GM12874 (cell line): ENCODE results near the gene CNOT4.

Source experiments
- CTCF ChIP-seq: IDR thresholded peaks from 2 replicates; pipeline ENCODE4 v1.5.1; 2011; ENCODE audit warnings: low read depth, mild to moderate bottlenecking, control low read depth, low read length, moderate library complexity; ENCODE audit not compliant: insufficient read depth

The CNOT4 gene

DNA sequence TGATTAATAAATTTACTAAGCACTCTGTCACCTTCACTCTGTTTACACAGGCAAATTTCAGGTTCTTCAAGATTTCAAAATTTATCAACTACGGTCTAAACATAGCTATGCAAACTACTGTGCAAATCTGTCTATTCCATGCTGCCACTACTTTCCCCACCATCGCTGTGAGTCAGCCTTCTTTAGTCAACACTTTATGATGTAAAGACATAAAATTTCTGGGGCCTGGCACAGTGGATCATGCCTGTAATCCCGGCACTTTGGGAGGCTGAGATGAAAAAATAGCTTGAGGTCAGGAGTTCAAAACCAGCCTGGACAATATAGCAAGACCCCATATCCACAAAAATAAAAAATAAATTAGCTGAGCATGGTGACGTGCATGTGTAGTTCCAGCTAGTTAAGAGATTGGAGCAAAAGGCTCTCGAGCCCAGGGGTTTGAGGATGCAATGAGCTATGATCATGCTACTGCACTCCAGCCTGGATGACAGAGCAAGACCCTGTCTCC, 42.6 kb downstream of the CNOT4 start:
- TF ChIP-seq CTCF, result no peak

DNA sequence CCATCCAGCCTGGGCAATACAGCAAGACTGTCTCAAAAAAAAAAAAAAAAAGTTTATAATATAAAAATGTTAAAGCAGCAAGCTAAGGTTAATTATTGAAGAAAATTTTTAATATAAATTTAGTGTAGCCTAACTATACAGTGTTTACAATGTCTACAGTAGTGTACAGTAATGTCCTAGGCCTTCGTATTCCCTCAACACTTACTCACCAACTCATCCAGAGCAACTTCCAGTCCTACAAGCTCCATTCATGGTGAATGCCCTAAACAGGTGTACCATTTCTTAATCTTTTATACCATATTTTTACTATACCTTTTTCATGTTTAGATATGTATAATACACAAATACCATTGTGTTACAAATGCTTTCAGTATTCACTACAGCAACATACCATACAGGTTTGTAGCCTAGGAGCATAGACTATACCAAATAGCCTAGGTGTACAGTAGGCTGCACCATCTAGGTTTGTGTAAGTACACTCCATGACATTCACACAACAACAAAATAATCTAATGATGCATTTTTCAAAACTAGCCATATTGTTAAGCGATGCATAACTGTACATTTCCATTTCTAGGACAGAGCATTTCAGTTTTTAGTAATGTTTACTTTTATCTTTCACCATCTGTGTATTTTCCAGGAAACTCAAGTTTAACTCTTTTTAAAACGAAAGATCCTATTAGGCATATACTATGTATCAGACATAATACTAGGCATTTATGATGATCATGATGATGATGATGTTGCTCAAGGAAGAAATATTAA, 43.3 kb downstream of the CNOT4 start:
- TF ChIP-seq CTCF, result no peak

DNA sequence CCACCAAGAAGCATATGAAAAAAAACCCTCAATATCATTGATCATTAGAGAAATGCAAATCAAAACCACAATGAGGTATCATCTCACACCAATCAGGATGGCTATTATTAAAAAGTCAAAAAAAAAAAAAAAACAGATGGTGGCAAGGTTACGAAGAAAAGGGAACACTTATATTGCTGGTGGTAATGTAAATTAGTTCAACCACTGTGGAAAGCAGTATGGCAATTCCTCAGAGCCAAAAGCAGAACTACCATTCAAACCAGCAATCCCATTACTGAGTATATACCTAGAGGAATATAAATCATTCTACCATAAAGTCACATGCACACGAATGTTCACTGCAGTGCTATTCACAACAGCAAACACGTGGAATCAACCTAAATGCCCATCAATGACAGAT, 46.0 kb downstream of the CNOT4 start:
- TF ChIP-seq CTCF, result no peak

GRCh38 chr7:135459951-135460567, 49.8 kb downstream of the CNOT4 start:
- TF ChIP-seq CTCF, result no peak

GRCh38 chr7:135459076-135459475, 50.8 kb downstream of the CNOT4 start:
- TF ChIP-seq CTCF, result no peak

DNA sequence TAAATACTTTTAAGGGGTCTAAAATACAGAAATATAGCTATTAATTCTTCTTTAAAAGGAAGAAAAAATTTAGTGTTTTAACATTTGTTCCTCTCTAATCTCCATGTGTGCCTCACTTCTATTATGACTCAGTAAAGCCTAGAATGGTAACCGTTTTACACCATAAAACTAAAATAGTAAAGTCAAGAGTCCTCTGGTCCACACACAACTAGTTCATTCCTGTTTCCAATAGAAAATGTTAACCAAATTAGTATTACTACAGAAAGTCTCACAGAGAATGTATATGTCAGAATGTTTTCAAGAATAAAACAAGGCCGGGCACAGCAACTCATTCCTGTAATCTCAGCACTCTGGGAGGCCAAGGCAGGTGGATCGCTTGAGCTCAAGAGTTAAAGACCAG, 55.8 kb downstream of the CNOT4 start:
- no peak for TF ChIP-seq CTCF

DNA sequence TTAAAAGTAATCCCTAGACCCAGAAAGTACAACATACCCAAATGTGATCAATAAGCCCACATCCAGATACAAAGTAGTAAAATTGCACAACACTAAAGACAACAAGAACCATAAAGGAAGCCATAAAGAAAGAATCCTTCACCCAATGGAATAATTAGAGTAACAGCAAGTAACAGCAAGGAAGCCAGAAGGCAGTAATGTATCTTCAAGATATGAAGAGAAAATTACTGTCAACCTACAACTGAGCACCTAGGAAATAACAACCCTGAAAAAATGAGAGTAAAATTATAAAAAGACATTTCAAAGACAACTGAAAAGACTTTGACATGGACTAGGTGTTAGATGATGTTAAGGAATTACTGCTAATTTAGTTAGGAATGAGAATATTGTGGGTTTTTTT, 60.5 kb downstream of the CNOT4 start:
- TF ChIP-seq CTCF, result no peak
